ENCODE results near the gene VRK1. TPM values are rescaled to one million over a fixed set of nuclear protein-coding genes. Genes with fewer than 3 reads are reported as not detected.

Gene VRK1
- total RNA-seq, 1 donor from 2014 or later = 52.7 TPM

GRCh38 chr14:96839251-96839650, 42.1 kb downstream of the VRK1 start:
- Histone ChIP-seq H3K4me3 (ENCODE audit: low read length in 3 of 3) (no peak overlapping the region), H3K4me1 (ENCODE audit: control insufficient read depth in 3 of 3, insufficient read depth in 3 of 3, low read length in 3 of 3) (no peaks in the 10 kb centered on the region), H3K9me3 (ENCODE audit: control insufficient read depth in 3 of 3, low read length in 3 of 3) (no peaks in the 10 kb centered on the region), H3K9ac (ENCODE audit: low read depth in 1 of 3, low read length in 3 of 3) (no peak overlapping the region), H3K27me3 (ENCODE audit: control insufficient read depth in 3 of 3, insufficient read depth in 3 of 3, low read length in 3 of 3) (no peaks in the 10 kb centered on the region), H3K27ac (ENCODE audit: low read depth, low read length) (no peak overlapping the region), H3K36me3 (ENCODE audit: control insufficient read depth in 3 of 3, insufficient read depth in 3 of 3, low read length in 3 of 3) (peaks cover 0 to 6% (median 2%) of the 10 kb centered on the region in 3 donors)

GRCh38 chr14:96843137-96843536, 46.0 kb downstream of the VRK1 start:
- no peak overlapping the region for H3K9ac ChIP-seq (ENCODE audit: low read depth in 1 of 3, low read length in 3 of 3)
- no peaks in the 10 kb centered on the region for H3K27me3 ChIP-seq (ENCODE audit: control insufficient read depth in 3 of 3, insufficient read depth in 3 of 3, low read length in 3 of 3)
- no peak overlapping the region for H3K27ac ChIP-seq (ENCODE audit: low read depth, low read length)
- peaks cover 0 to 9% (median 2%) of the 10 kb centered on the region in 3 donors for H3K36me3 ChIP-seq (ENCODE audit: control insufficient read depth in 3 of 3, insufficient read depth in 3 of 3, low read length in 3 of 3)
- H3K4me3 ChIP-seq (ENCODE audit: low read length in 3 of 3) = no peak overlapping the region
- H3K4me1 ChIP-seq (ENCODE audit: control insufficient read depth in 3 of 3, insufficient read depth in 3 of 3, low read length in 3 of 3) = no peaks in the 10 kb centered on the region
- no peaks in the 10 kb centered on the region for H3K9me3 ChIP-seq (ENCODE audit: control insufficient read depth in 3 of 3, low read length in 3 of 3)

GRCh38 chr14:96844857-96845570, 47.8 kb downstream of the VRK1 start:
- no peak overlapping the region for H3K9ac ChIP-seq (ENCODE audit: low read depth in 1 of 3, low read length in 3 of 3)
- H3K36me3 ChIP-seq (ENCODE audit: control insufficient read depth in 3 of 3, insufficient read depth in 3 of 3, low read length in 3 of 3) = peaks cover 0 to 11% (median 2%) of the 10 kb centered on the region in 3 donors
- no peaks in the 10 kb centered on the region for H3K9me3 ChIP-seq (ENCODE audit: control insufficient read depth in 3 of 3, low read length in 3 of 3)
- H3K27ac ChIP-seq (ENCODE audit: low read depth, low read length) = no peak overlapping the region
- no peaks in the 10 kb centered on the region for H3K27me3 ChIP-seq (ENCODE audit: control insufficient read depth in 3 of 3, insufficient read depth in 3 of 3, low read length in 3 of 3)
- H3K4me3 ChIP-seq (ENCODE audit: low read length in 3 of 3) = no peak overlapping the region
- H3K4me1 ChIP-seq (ENCODE audit: control insufficient read depth in 3 of 3, insufficient read depth in 3 of 3, low read length in 3 of 3) = no peaks in the 10 kb centered on the region

- no peak overlapping the region for H3K27ac ChIP-seq (ENCODE audit: low read depth, low read length)
- peaks cover 0 to 11% (median 2%) of the 10 kb centered on the region in 3 donors for H3K36me3 ChIP-seq (ENCODE audit: control insufficient read depth in 3 of 3, insufficient read depth in 3 of 3, low read length in 3 of 3)
- no peaks in the 10 kb centered on the region for H3K4me1 ChIP-seq (ENCODE audit: control insufficient read depth in 3 of 3, insufficient read depth in 3 of 3, low read length in 3 of 3)
- no peaks in the 10 kb centered on the region for H3K9me3 ChIP-seq (ENCODE audit: control insufficient read depth in 3 of 3, low read length in 3 of 3)
- H3K9ac ChIP-seq (ENCODE audit: low read depth in 1 of 3, low read length in 3 of 3) = no peak overlapping the region
- no peak overlapping the region for H3K4me3 ChIP-seq (ENCODE audit: low read length in 3 of 3)
- no peaks in the 10 kb centered on the region for H3K27me3 ChIP-seq (ENCODE audit: control insufficient read depth in 3 of 3, insufficient read depth in 3 of 3, low read length in 3 of 3)
Observed at GRCh38 chr14:96847451-96847850, 50.3 kb downstream of the VRK1 start.

GRCh38 chr14:96848011-96848410, 50.8 kb downstream of the VRK1 start:
- no peaks in the 10 kb centered on the region for H3K9me3 ChIP-seq (ENCODE audit: control insufficient read depth in 3 of 3, low read length in 3 of 3)

GRCh38 chr14:96849733-96850132, 52.6 kb downstream of the VRK1 start:
- no peaks in the 10 kb centered on the region for H3K27me3 ChIP-seq (ENCODE audit: control insufficient read depth in 3 of 3, insufficient read depth in 3 of 3, low read length in 3 of 3)
- no peak overlapping the region for H3K4me3 ChIP-seq (ENCODE audit: low read length in 3 of 3)
- H3K4me1 ChIP-seq (ENCODE audit: control insufficient read depth in 3 of 3, insufficient read depth in 3 of 3, low read length in 3 of 3) = no peaks in the 10 kb centered on the region
- H3K27ac ChIP-seq (ENCODE audit: low read depth, low read length) = no peak overlapping the region
- H3K36me3 ChIP-seq (ENCODE audit: control insufficient read depth in 3 of 3, insufficient read depth in 3 of 3, low read length in 3 of 3) = peaks cover 0 to 11% (median 2%) of the 10 kb centered on the region in 3 donors
- H3K9ac ChIP-seq (ENCODE audit: low read depth in 1 of 3, low read length in 3 of 3) = no peak overlapping the region
- no peaks in the 10 kb centered on the region for H3K9me3 ChIP-seq (ENCODE audit: control insufficient read depth in 3 of 3, low read length in 3 of 3)

More at GRCh38 chr14:96848011-96848410, 50.8 kb downstream of the VRK1 start:
- peaks cover 0 to 11% (median 2%) of the 10 kb centered on the region in 3 donors for H3K36me3 ChIP-seq (ENCODE audit: control insufficient read depth in 3 of 3, insufficient read depth in 3 of 3, low read length in 3 of 3)
- H3K9ac ChIP-seq (ENCODE audit: low read depth in 1 of 3, low read length in 3 of 3) = no peak overlapping the region
- no peak overlapping the region for H3K4me3 ChIP-seq (ENCODE audit: low read length in 3 of 3)
- H3K4me1 ChIP-seq (ENCODE audit: control insufficient read depth in 3 of 3, insufficient read depth in 3 of 3, low read length in 3 of 3) = no peaks in the 10 kb centered on the region
- no peak overlapping the region for H3K27ac ChIP-seq (ENCODE audit: low read depth, low read length)
- H3K27me3 ChIP-seq (ENCODE audit: control insufficient read depth in 3 of 3, insufficient read depth in 3 of 3, low read length in 3 of 3) = no peaks in the 10 kb centered on the region

GRCh38 chr14:96851694-96852381, 54.7 kb downstream of the VRK1 start:
- peaks cover 0 to 11% (median 2%) of the 10 kb centered on the region in 3 donors for H3K36me3 ChIP-seq (ENCODE audit: control insufficient read depth in 3 of 3, insufficient read depth in 3 of 3, low read length in 3 of 3)
- H3K27ac ChIP-seq (ENCODE audit: low read depth, low read length) = no peak overlapping the region
- H3K27me3 ChIP-seq (ENCODE audit: control insufficient read depth in 3 of 3, insufficient read depth in 3 of 3, low read length in 3 of 3) = no peaks in the 10 kb centered on the region
- no peak overlapping the region for H3K4me3 ChIP-seq (ENCODE audit: low read length in 3 of 3)
- no peak overlapping the region for H3K9ac ChIP-seq (ENCODE audit: low read depth in 1 of 3, low read length in 3 of 3)
- no peaks in the 10 kb centered on the region for H3K9me3 ChIP-seq (ENCODE audit: control insufficient read depth in 3 of 3, low read length in 3 of 3)
- H3K4me1 ChIP-seq (ENCODE audit: control insufficient read depth in 3 of 3, insufficient read depth in 3 of 3, low read length in 3 of 3) = no peaks in the 10 kb centered on the region

- peaks cover 0 to 4% (median 2%) of the 10 kb centered on the region in 3 donors for H3K36me3 ChIP-seq (ENCODE audit: control insufficient read depth in 3 of 3, insufficient read depth in 3 of 3, low read length in 3 of 3)
Observed at GRCh38 chr14:96852823-96853422, 55.7 kb downstream of the VRK1 start.

GRCh38 chr14:96858643-96859042, 61.5 kb downstream of the VRK1 start:
- H3K36me3 ChIP-seq (ENCODE audit: control insufficient read depth in 3 of 3, insufficient read depth in 3 of 3, low read length in 3 of 3) = no peaks in the 10 kb centered on the region
- H3K9me3 ChIP-seq (ENCODE audit: control insufficient read depth in 3 of 3, low read length in 3 of 3) = no peaks in the 10 kb centered on the region
- no peak overlapping the region for H3K9ac ChIP-seq (ENCODE audit: low read depth in 1 of 3, low read length in 3 of 3)
- H3K27ac ChIP-seq (ENCODE audit: low read depth, low read length) = no peak overlapping the region
- no peak overlapping the region for H3K4me3 ChIP-seq (ENCODE audit: low read length in 3 of 3)
- H3K27me3 ChIP-seq (ENCODE audit: control insufficient read depth in 3 of 3, insufficient read depth in 3 of 3, low read length in 3 of 3) = no peaks in the 10 kb centered on the region
- no peaks in the 10 kb centered on the region for H3K4me1 ChIP-seq (ENCODE audit: control insufficient read depth in 3 of 3, insufficient read depth in 3 of 3, low read length in 3 of 3)

More at GRCh38 chr14:96852823-96853422, 55.7 kb downstream of the VRK1 start:
- no peaks in the 10 kb centered on the region for H3K4me1 ChIP-seq (ENCODE audit: control insufficient read depth in 3 of 3, insufficient read depth in 3 of 3, low read length in 3 of 3)
- H3K4me3 ChIP-seq (ENCODE audit: low read length in 3 of 3) = no peak overlapping the region
- no peaks in the 10 kb centered on the region for H3K27me3 ChIP-seq (ENCODE audit: control insufficient read depth in 3 of 3, insufficient read depth in 3 of 3, low read length in 3 of 3)
- no peak overlapping the region for H3K9ac ChIP-seq (ENCODE audit: low read depth in 1 of 3, low read length in 3 of 3)
- H3K27ac ChIP-seq (ENCODE audit: low read depth, low read length) = no peak overlapping the region
- H3K9me3 ChIP-seq (ENCODE audit: control insufficient read depth in 3 of 3, low read length in 3 of 3) = no peaks in the 10 kb centered on the region
